NCI-H82 treated with DMSO at 0.1 percent for 48 hours (cell line): Measurements from ENCODE around the gene SAA4.
"Not testable (repeated sequence)": the region's sequence is repeated elsewhere in the genome, so short reads cannot be mapped to it uniquely, and the experiment has no call there.

ENCODE experiments used
- DNase-seq: peaks from one replicate; lab custom pipeline; 2025; ENCODE audit not compliant: unreplicated experiment; lab: John Stamatoyannopoulos, UW

The SAA4 gene

DNA sequence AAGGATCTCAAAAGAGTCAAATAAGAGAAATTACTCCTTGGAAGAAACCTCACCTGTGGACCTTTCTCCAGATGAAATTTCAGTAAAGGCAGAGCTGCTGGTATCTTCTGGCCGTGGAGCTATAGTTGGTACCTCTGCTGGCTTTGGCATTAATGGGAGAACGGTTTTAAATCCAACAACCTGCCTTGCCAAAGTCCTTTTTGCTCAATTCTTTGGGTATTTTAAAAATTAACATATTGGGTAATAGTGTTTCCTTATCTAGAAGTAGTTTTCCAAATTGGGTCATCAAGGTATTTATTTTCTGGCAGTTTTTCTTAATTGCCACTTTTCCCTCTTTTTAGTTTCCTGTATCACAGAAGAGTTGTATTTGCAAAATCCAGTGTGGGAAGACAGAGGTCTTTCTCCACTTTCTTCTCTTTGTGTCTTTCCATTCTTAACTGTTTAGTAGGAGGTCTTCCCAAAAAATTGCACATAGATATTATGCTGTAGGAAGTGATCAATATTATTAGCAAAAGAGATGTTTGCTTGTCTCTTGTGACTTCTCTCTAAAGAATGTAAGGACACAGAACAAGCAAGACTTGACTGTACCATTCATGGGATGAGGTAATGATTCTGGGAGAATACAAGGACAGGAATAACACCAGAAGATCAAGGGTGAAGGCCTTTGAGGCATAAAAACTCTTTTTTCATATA, at the start of gene SAA4:
Gene SAA4, minus strand, starts transcription at position 139 of the 693 bp plus-strand sequence. CDS start 876 bp downstream, outside the sequence.
- no peak for DNase-seq

DNA sequence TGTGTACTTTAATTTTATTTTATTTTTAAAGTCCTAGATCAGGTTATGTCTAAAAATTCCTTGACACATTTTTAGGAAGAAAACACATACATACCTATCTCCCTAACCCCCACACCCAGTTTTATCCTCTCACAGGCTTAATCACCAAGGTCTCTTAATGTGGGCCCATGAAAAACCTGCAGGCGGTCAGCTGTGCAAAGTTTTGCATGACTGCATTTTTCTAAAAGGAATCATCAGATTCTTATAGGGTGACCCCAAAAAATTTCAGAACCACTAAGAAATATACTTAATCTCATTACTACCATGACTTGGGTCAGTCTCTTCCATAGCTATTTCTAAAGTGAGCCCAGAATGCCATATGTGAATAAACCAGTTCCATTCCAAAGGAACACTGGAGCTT, 49.2 kb upstream of the SAA4 start:
- DNase-seq: no peak

DNA sequence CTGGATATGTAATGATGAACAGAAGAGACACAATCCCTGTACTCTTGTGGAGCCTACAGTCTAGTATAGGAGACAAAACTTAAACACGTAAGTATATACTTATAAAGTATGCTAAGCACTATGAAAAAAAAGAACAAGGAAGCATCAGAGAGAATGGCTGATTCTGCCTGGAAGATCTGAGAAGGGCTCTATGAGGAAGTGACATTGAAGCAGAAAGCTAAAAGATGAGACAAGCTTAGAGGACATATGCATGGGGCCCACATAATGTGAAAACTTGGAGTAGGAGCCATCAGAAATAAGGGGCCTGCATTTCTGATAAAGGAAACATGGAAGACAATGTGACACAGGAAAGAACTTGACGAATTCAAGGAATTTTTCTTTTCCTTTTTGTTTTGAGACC, 46.0 kb upstream of the SAA4 start:
- no peak for DNase-seq

DNA sequence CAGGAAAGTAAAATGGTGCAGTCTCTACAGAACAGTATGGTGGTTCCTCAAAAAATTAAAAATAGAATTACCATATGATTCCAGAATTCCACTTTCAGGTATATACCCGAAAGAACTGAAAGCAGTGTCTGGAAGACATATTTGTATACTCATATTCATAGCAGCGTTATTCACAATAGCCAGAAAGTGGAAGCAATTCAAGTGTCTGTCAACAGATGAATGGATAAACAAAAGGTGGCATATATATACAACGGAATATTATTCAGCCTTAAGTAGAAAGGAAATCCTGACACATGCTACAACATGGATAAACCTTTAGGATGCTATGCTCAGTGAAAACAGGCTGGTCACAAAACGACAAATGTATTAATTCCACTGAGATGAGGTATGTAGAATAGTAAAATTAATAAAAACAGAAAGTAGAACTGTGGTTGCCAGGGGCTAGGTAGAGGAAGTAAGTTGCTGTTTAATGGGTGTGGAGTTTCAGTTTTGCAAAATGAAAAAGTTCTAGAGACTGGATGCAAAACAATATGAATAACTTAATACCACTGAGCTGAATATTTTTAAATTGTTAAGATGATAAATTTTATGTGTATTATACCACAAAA, 43.9 kb upstream of the SAA4 start:
- DNase-seq: no peak

DNA sequence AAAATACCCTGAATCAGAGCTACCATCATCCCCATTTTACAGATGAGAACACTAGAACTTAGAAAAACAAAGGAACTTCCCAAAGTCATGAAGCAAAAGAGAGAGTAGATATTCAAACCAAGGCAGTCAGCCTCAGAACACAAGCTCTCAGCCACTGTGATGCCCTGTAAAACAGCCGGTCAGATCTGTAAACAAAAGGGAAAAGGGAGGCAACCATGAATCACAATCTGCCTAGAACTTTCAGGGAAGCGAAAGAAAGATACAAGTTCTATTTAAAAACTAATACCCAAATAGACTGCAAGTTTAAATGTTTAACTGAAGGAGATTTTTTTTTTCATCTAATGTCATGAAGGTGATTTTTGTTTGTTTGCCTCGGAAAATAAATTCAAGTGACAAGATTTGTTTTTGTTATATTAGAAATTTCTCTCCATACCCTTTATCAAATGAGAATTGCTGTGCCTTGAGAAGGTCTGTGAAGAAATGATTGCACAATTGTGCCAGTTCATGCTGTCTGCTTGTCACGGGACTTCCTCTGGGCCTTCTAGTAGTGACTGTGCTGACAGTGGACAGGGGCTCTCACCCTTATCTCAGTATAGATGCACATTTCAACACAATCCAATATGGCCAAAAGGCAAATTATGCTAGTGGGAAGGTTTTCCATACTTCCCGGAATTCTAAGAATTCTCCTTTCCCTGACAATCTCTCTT, 41.1 kb upstream of the SAA4 start:
- no peak for DNase-seq

DNA sequence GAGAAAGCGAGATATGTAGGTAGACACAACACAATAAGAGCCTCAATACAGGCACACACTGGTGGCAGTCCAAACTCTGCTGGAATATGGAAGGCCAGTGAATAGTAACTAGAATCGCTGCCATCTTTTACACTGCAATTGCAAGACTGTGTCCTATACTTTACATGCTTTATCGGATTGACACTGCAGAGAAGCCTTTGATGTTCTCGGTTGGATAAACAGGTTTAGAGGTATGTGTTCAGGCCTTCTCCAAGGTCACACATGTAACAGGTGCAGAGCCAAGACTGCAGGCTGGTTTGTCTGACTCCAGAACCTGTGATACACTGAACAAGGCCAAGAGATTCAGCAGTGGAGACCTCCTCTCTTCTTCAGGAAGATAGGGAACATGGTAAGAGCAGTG, 34.6 kb upstream of the SAA4 start:
- DNase-seq: no peak

DNA sequence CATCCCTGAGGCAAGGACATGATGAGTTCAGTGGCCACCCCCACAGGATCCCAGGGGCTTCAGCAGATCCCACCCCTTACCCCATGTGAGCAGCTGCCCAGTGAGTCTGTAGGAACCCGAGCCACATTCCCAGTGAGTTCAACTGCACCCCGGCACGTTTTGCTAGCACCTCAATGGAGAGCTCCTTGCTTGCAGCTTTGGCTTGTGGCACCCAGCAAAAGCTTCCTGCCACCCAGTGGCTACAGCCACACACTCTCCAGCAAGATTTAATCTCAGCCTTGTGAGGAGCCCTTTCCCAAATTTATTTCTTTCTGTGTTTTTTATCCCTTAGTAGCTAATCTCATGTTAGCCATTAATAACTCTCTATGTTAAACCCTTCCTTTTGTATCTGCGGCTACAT, 33.5 kb upstream of the SAA4 start:
- no peak for DNase-seq

- not testable (repeated sequence) for DNase-seq
Observed at GRCh38 chr11:18269252-18269651, 32.6 kb upstream of the SAA4 start.

- DNase-seq: not testable (repeated sequence)
Observed at GRCh38 chr11:18267335-18268133, 30.9 kb upstream of the SAA4 start.

GRCh38 chr11:18265949-18266348, 29.3 kb upstream of the SAA4 start, which contains the start of gene SAA1:
SAA1 (plus strand) TSS chr11:18266264; CDS start chr11:18266888, 624 bp downstream.
- no peak for DNase-seq

GRCh38 chr11:18264677-18265555, 28.3 kb upstream of the SAA4 start:
- no peak for DNase-seq

GRCh38 chr11:18264035-18264434, 27.4 kb upstream of the SAA4 start:
- no peak for DNase-seq

- DNase-seq: not testable (repeated sequence)
Observed at GRCh38 chr11:18262681-18263350, 26.2 kb upstream of the SAA4 start.

- DNase-seq: no peak
Observed at GRCh38 chr11:18261721-18262120, 25.1 kb upstream of the SAA4 start.

GRCh38 chr11:18259259-18259658, 22.7 kb upstream of the SAA4 start:
- no peak for DNase-seq

- no peak for DNase-seq
Observed at GRCh38 chr11:18254781-18255361, 18.3 kb upstream of the SAA4 start.

DNA sequence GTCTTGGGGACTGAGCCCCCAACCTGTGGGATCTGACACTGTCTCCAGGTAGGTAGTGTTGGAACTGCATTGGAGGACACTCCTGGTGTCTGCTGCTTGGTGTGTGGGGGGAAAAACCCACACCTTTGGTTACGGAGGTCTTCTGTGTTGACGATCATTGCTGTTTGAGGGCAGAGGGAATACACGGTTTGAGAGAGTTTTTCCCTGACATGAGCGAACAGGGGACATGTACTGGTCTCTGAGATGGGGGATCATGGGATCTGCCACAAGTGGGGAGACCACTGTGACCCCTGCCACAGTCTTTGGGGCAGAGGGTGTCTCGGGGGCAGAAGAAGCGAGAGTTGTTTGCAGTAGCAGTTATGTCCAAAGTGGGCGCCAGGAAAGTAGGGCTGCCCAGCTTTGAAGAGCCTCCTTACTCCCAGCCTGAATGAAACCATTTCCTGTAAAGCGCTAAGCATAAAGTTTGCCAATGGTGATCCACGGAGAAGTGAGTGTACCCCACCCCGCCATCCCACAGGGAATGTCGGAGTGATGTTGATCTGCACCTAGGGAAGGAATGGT, 17.3 kb upstream of the SAA4 start:
- DNase-seq: no peak

- DNase-seq: no peak
Observed at GRCh38 chr11:18253233-18253632, 16.6 kb upstream of the SAA4 start.

DNA sequence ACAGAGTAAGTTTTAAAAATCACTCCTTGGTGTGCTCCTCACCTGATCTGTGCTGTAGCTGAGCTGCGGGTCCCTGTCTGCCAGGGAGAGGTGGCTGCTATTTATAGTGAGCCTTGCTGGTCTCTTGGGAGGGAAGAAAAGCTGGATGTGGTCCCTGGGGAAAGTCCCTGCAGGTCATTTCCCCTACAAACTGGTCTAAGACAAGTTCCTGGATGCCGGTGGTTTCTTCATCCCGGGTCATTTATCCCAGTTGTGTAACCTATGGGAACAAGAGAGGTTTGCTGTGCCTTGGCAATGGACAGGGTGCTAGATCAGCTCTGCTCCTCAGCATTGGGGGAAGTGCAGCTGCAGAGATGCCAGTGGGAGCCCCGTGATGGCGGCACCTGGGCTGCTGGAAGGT, 12.0 kb upstream of the SAA4 start, which contains the start of gene SAA2:
Gene SAA2, minus strand, starts transcription at position 108 of the 400 bp plus-strand sequence. CDS start 657 bp downstream, outside the sequence.
- DNase-seq: no peak
